NT2/D1 (cell line): ENCODE results near the gene BDP1.

ENCODE experiments used
- SUZ12 ChIP-seq: IDR thresholded peaks from 2 replicates; pipeline ENCODE4 v1.6.1; 2011; ENCODE audit not compliant: insufficient read length, insufficient read depth; ENCODE audit errors: extremely low read depth
- YY1 ChIP-seq: IDR thresholded peaks from 2 replicates; pipeline ENCODE4 v1.6.1; 2011; ENCODE audit not compliant: insufficient read length, insufficient read depth
- ZNF274 ChIP-seq: IDR thresholded peaks from 2 replicates; pipeline ENCODE4 v1.6.1; 2011; ENCODE audit warnings: mild to moderate bottlenecking, low read depth, low read length

DNA sequence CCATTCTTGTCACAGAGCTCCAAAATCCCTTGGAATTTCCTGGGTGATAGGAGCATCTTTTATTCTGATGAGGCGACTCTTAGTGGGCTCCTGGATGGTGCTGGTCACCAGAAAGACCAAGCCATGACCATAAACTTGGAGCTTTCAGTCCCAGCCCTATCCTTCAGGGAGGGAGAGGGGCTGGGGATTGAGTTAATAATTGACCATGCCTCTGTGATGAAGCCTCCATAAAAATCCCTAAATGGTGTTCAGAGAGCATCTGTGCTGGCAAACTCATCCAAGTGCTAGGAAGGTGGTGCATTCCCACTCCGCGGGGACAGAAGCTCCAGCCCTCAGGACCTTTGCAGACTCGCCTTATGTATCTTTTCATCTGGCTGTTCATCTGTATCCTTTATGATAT is 160.4 kb downstream of the BDP1 start:
- TF ChIP-seq YY1 (no peak), SUZ12 (no peak), ZNF274 (no peak)
